ENCODE results near the gene C19orf38.
"Not testable (repeated sequence)": the region's sequence is repeated elsewhere in the genome, so short reads cannot be mapped to it uniquely, and the experiment has no call there.

Gene C19orf38

GRCh38 chr19:10852098-10852800 is 4.0 kb downstream of the C19orf38 start:
- no peak for DNase-seq

- no peak for DNase-seq
These were observed 4.7 kb downstream of the C19orf38 start for GRCh38 chr19:10852941-10853340.

- no peak for DNase-seq
These were observed 6.3 kb downstream of the C19orf38 start for GRCh38 chr19:10854350-10855089.

DNA sequence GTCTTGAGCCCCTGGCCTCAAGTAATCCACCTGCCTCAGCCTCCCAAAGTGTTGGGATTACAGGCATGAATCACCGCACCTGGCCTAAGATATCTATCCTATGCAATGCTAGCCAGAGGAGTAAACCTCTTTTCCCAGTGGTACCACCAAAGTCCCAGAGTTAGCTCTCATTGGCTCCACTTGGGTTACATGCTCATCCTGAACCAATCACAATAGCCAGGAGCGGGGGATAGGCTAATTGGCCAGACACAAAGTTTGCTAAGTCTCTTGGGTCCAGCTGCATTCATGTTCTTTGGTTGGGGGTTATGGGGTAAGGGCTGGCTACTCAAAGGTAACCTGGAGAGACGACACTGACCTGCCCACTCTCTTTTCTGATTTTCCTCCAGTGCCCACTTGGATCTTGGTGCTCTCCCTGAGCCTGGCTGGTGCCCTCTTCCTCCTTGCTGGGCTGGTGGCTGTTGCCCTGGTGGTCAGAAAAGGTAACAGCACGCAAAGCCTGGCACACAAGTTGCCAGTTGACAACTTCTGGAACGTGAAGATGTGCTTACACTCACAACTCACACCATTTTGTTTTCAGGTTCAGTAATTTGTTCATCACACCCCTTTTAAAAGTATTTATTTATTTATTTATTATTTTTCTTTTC is 7.8 kb downstream of the C19orf38 start:
- DNase-seq: no peak

- DNase-seq: not testable (repeated sequence)
These were observed 8.7 kb downstream of the C19orf38 start for GRCh38 chr19:10856899-10857298.

DNA sequence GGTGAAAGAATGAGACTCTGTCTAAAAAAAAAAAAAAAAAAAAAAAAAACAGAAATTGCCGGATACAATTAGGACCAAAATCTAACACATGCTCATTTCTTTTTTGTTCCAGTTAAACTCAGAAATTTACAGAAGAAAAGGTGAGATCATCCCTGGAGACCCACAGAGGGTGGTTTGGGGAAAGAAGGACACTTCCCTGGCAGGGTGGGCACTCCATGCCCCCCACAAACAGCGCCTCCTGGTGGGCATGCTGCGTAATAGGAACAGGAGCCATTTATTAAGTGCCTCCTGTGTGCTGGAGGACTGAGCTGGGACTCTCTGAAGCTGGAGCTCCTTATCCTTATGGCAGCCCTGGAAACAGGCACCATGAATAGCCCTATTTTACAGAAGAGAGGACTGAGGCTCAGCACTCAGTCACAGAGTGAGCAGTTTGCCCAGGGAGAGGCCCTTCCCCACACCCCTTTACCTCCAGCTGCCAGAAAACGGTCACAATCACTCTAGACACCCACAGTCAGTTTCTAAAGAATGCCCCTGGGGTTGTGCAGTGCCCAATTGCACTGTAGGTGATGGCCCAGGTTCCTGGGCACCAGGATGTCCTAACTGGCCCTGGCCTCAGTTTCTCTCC is 10.1 kb downstream of the C19orf38 start:
- no peak for DNase-seq

GRCh38 chr19:10861103-10861651 is 13.0 kb downstream of the C19orf38 start:
- no peak for DNase-seq

DNA sequence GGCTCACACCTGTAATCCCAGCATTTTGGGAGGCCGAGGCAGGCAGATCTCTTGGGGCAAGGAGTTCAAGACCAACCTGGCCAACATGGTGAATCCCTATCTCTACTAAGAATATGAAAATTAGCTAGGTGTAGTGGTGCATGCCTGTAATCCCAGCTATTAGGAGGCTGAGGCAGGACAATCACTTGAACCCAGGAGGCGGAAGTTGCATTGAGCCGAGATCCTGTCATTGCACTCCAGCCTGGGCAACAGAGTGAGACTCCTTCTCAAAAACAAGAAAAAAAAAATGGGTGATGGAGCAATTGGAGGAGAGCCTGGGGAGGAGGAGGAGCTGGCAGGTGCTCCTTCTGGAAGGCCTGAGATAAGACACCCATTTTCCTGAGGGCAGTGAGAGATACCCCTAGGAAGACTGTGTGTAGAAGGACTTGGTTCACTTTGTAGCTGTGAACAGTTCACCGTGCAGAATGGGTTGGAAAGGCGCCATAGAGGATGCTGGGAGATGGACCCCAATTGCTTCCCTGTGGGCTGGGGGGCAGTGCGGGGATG is 14.4 kb downstream of the C19orf38 start:
- DNase-seq: no peak

DNA sequence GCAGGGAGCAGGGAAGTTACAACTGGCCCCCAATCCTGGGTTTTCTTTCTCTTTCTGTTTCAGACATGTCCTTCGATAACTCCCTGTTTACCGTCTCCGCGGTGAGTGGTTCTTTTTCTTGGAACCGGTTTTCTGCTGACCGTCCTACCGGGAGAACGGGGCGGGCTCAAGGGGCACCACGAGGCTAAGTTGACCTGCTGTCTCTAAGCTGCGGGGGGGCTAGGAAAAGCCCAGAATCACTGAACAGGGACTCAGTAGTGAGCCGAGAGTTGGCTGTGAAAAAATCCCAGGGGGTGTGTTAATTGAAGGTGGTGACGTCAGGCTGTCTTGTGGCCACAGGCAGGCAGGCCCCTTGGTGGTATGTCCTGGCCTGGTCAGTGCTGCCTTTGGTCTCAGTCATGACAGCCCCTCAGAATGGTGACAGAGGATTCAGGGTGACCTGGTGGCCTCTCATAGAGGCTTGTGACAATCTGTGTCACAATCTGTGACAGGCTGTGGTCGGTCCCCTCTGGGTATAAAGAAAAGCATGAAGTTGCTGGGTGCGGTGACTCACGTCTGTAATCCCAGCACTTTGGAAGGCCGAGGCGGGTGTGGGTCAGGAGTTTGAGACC is 15.0 kb downstream of the C19orf38 start:
- no peak for DNase-seq

DNA sequence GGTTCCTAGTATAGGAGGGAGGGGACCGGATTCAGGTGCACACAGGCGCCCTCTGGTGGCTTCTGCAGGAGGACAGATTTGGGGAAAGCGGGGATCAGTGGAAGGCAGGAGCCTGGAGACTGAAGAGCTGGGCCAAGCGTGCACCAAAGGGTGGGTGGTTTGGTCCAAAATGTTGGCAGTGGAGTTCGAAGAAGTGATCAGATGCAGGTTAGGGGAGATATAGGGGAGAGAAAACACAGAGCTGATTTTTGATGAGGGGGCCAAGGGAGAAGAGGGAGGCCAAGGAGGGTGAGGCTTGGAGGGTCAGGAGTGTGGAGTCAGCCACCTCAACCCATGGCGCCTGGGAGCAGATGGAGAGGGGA is 16.3 kb downstream of the C19orf38 start:
- peak; percentile 7 for DNase-seq

- no peak for DNase-seq
These were observed 18.3 kb downstream of the C19orf38 start for GRCh38 chr19:10866495-10866894.

DNA sequence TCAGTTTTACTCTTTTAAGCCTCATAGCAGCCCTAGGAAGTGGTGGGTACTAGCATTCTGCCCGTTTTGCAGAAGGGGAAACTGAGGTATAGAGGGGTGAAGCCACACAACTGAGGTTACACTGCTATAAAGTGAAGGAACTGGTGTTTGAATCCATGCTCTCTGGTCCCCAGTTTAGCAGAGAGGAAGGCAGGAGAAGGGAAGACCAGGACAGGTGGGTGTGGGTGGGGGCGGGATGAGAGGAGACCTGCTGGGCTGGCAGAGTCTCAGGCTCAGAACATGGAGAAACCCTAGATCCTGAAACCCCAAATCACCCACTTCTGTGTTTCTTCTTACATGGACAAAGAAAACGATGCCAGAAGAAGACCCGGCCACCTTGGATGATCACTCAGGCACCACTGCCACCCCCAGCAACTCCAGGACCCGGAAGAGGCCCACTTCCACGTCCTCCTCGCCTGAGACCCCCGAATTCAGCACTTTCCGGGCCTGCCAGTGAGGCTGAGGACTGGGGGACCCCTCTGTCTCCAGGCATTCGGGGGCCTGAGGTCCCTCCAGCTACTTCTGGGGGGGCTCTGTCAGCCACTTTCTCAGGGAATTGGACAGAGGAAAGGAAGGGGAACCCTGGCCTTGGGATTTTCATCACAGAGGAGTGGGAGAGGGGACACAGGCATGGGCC is 20.8 kb downstream of the C19orf38 start:
- DNase-seq: no peak

- DNase-seq: not testable (repeated sequence)
These were observed 21.7 kb downstream of the C19orf38 start for GRCh38 chr19:10869872-10870311.

DNA sequence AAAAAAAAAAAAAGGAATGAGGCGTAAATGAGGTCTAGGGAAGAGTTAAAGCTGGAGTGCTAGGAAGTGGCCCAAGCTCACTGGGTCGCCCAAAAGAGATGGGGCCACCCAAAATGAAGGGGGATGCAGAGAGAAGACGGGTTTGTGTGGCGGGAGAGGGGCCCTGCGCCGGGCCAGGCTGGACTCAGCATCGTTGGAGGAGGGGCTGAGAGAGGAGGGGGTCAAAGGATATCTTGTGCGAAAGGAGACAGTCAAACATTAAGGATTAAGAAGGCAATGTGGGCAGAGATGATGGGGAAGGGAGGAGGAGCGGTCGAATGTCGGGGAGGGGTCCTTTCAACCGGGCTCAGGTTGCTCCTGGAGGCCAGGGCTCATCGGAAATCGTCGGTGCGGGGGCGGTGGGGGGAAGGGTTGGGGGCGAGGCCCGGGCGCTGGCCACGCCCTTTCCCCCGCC is 22.3 kb downstream of the C19orf38 start:
- DNase-seq: no peak

GRCh38 chr19:10870955-10871603 is 22.9 kb downstream of the C19orf38 start, which contains the start of gene CARM1:
Gene CARM1 (plus strand): TSS chr19:10871553. CDS start chr19:10871703, 150 bp downstream.
- DNase-seq: peak; percentile 74

GRCh38 chr19:10871711-10872545 is 23.7 kb downstream of the C19orf38 start:
- no peak for DNase-seq

DNA sequence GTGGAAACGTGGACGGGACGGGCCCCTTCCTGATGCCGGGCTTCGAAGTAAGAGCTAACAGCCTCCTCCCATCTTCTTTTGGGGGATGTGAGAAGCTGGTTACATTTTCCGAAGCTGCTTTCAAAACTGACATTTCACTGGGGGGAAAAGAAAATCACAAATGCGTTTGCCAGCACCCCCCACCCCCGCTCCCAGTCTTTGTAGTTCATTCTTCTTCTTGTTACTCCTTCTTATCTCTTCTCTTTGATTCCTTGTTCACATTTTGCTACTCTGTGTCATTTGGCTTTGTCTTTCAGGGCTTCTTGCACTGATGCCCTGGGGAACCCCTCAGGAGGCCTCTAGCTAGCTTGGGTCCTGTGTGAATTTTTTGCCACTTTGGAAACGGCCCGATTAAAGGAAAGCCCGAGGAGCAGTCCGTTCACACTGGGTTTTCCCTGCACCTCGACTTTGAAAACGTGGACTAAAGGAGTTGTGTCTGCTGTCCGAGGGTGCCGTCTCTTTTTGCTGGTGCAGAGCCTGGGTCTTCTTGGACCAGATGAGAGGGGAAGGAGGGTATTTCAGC is 24.4 kb downstream of the C19orf38 start:
- no peak for DNase-seq

GRCh38 chr19:10874024-10874423 is 25.8 kb downstream of the C19orf38 start:
- DNase-seq: no peak

DNA sequence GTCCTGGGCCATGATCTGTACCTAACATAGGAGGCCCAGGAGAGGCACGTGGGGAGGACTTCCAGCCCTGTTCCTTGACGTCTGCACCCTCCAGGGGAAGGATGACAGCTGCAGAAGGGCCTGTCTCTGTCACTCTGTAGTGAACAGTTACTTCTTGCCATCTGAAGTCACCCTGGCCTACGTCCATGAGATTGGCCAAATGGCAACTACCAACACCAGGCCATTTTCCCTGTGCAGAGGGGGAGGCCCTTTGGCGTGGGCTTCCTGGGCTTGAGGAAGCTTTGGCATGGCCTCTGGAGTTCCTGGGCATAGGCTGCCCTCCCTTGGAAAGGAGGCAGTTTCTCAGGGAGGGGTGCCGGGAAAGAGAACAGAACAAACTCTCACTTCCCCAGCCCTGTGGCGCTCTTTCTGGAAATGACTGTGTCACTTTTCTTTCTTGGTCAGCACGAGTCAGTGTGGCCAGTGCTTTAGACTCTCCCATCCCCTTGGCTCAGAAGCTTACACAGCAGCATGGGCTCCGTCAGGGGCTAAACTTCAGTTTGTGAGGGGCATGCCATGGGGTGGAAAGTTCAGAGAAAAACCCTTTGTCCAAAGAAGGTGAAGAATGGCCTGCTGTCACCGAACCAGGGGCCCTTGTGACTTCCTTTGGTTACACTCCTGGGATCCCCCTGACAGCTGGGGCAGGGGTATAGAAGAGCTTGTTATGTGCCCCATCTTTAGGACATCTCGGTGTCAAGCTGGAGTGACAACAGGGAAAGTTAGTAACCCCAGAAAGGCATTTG is 28.4 kb downstream of the C19orf38 start:
- DNase-seq: no peak

Data from NCI-H2081 treated with DMSO at 0.1 percent for 48 hours (cell line).